ENCODE results near the gene GC.
"Not testable (repeated sequence)": the region's sequence is repeated elsewhere in the genome, so short reads cannot be mapped to it uniquely, and the experiment has no call there.

The GC gene
- 0 to 1.2 (median 0) reads per million in 17 experiments for total RNA-seq

- no peak for DNase-seq
These were observed at the start of gene GC for GRCh38 chr4:71783972-71784371. GC (minus strand) TSS chr4:71784079; CDS start chr4:71784018, 61 bp downstream.

- no peak for DNase-seq
These were observed 49.5 kb upstream of the GC start for GRCh38 chr4:71833232-71833900.

- no peak for DNase-seq
These were observed 48.2 kb upstream of the GC start for GRCh38 chr4:71832049-71832448.

DNA sequence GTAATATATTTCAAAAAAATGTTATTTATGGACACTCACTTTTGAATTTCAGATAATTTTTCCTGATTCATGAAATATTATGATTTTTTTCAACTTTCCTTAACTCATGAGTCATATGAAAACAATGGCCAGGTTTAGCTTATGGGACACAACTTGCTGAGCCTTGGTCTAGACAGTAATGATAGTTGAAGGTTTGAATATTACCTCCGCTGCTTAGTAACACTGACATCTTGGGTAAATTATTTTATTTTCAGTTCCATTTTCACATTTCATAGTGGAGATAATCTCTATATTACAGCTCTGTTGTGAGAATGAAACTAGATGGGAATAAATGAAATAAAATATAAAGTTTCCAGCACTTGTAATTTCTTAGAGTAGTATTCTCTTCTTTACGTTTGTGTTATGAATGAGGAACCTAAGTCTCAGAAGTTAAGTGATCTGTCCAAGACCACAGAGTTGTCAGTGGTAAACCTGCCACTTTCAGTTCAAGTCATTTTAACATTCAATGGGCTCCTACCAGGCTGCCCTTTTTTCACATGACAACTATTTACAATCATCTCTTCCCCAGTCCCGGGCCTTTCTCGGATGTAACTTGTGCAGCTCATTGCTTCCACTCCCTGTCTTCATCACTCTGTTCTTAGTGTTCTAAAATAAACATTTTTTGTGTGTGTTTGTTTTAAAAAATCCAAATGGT is 46.8 kb upstream of the GC start:
- no peak for DNase-seq

GRCh38 chr4:71828470-71828869 is 44.6 kb upstream of the GC start:
- DNase-seq: no peak

DNA sequence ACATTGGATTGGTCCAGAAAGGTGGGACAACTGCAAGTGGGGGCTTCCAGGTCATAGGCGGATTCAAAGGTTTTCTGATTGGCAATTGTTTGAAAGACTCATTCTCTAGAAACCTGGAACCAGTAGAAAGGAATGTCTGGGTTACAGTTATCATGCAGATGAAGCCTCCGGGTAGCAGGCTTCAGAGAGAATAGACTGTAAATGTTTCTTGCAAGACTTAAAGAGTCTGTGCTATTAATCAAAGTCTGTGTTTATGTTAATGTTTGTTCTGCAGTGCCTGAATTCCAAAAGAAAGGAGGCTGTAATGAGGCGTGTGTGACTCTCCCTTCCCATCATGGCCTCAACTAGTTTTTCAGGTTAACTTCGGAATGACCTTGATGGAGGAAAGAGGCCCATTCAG is 43.9 kb upstream of the GC start:
- DNase-seq: no peak

DNA sequence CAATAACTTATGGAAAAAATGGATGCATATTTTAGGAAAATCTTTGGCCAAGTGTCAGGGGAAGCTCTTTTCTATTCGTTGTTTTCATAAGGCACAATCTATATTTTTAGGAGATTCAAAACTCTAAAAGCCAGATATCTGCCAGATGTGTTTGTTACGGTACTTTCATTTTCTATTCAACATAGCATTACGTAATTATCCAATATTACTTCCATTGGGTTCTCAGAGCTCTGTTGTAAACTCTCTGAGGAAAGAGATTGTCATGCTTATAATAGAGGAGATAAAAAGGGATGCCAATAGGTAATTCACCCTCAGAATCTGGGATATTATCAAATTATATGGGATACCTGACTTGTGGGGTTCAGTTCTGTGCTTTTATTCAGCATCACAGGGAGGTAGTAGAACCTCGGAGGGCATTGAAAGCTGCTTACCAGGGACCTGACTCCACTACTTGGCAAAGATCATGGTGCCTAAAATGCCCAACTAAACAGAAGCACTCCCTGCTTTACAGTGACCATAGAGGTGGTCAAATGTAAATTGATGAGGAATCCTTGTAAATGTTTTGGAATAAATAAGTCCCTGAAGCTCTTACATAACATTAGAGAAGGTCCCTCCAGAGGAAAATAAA is 32.9 kb upstream of the GC start:
- no peak for DNase-seq

DNA sequence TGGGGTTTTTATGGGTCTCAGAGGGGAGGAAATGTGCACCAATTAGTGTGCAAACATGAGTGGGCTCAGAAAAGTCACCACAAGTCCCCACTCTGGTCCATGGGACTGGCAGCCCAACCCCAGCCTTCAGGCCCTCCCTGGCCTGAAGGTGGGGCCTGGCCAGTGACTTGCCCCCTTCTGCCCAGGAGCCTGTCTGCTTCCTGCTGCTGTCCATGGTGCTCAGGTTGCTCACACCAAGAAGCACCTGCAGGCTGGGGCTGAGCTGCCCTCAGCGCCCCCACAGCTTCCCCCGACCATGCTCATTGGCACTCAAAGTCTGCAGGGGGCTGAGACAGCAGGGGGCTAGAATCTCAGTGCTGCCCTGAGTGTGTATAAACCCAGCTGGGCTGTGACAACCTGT is 30.6 kb upstream of the GC start:
- DNase-seq: no peak

- DNase-seq: not testable (repeated sequence)
These were observed 25.9 kb upstream of the GC start for GRCh38 chr4:71809805-71810204.

GRCh38 chr4:71807469-71807868 is 23.6 kb upstream of the GC start:
- no peak for DNase-seq

DNA sequence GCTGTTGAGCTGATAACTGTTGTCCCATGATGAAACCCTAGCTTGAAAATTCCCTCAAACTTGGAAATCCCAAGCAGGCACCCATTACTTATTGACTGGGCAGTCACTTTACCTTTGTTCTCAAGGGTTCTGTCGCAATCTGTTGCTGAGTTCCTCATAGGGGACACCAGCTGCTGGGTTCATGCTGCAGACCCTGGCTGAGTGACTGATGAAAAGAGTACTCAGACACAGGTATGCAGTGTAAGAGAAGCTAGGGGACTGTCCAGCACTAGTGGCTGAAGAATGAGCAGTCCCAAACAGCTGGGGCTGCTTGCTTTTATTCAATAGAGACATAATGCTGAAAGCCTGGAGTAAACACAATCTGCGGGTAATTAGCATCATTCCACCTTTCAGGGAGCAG is 21.4 kb upstream of the GC start:
- DNase-seq: not testable (repeated sequence)

- DNase-seq: not testable (repeated sequence)
These were observed 20.3 kb upstream of the GC start for GRCh38 chr4:71804017-71804697.

DNA sequence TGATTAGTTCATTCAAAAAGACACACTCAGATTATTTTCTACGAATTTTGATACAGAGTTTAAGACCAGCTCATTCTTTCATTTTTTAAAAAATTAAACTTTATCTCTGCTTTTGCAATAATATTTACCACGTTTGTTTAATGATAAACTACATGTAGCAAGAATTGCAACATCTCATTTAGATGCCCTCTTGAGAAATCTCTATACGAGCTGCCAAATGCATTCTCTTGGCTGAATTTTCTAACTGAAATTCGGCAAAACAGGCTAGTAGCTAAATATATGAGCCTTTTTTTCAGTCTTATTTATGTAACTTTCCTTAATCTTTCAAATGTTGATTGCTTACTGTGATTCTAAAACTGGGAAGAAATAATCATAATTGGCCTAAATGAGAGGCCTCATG is 2.1 kb upstream of the GC start:
- no peak for DNase-seq

DNA sequence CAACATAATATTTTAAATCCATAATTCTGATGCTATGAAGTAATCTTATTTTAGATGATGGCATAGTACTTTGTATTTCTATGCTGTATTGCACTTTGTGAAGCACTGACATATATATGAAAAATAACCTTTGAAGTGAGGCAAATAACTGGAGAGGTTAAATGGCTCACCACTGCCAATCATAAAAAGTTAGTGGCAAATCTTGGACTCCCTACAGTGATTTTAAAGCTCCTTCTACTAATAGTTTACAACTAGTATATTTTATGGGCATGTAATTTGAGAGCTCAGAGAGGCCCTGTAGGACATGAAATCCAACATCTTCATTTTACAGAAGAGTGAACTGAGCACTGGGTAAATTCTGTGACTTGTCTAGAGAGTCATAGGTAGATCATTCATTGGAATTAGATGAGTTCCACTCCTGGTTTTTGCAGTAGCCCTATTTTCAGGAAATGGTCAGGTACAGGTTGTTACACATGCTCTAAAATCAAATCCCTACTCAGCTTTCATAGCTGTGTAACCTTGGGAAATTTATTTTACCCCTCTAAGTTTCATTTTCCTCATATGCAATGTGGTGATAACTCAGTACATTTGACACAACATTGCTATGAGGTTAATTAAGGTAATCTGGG is 804 bp upstream of the GC start:
- no peak for DNase-seq

DNA sequence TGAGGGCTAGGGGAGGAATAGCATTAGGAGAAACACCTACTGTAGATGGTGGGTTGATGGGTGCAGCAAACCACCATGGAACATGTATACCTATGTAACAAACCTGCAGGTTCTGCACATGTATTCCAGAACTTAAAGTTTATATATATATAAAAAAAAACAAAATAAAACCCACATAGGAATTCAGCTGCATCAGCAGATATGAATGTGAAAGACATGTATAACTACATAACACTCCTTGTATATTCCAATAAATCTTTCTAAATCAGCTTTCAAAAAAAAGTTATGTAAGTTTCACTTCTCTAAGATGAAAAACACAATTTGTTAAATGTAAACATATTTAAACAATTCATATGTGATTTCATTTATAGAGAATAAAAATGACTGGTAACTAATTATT is 6.0 kb downstream of the GC start:
- DNase-seq: no peak

DNA sequence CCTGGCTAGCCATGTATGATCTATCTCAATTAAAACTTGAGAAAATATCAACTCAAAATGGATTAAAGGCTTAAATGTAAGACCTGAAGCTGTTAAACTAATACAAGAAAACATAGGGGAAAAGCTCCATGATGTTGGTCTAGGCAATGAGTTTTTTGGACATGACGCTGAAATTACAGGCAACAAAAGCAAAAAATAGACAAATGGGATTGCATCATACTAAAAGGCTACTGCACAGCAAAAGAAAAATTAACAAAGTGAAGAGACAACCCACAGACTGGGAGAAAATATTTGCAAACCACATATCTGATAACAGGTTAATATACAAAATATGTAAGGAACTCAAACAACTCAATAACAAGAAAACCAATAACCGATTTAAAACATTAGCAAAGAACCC is 8.4 kb downstream of the GC start:
- no peak for DNase-seq

DNA sequence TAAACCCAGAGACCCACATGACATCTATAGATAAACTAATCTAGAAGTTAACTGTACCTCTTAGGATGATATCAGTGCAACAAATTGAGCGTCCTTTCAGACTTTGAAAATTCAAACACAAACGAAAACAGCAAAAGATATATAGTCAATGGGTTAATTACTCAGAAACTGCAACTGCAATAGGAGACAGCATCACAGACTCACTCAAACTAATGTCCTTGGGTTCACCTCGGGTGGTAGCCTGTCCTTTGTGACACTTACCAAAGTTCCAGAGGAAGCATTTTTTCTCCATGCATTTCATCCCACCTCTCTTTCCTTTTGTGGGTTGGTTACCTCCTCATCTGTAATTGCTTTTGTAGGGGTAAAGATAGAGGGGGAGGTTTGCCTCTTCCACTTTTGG is 9.7 kb downstream of the GC start:
- no peak for DNase-seq

- no peak for DNase-seq
These were observed 10.9 kb downstream of the GC start for GRCh38 chr4:71773004-71773403.

GRCh38 chr4:71772592-71772991 is 11.3 kb downstream of the GC start:
- DNase-seq: peak in 1 of 4 experiments; percentile 3

GRCh38 chr4:71771613-71772012 is 12.3 kb downstream of the GC start:
- DNase-seq: no peak

- no peak for DNase-seq
These were observed 14.4 kb downstream of the GC start for GRCh38 chr4:71769434-71769833.

GRCh38 chr4:71768123-71768522 is 15.8 kb downstream of the GC start:
- DNase-seq: no peak

DNA sequence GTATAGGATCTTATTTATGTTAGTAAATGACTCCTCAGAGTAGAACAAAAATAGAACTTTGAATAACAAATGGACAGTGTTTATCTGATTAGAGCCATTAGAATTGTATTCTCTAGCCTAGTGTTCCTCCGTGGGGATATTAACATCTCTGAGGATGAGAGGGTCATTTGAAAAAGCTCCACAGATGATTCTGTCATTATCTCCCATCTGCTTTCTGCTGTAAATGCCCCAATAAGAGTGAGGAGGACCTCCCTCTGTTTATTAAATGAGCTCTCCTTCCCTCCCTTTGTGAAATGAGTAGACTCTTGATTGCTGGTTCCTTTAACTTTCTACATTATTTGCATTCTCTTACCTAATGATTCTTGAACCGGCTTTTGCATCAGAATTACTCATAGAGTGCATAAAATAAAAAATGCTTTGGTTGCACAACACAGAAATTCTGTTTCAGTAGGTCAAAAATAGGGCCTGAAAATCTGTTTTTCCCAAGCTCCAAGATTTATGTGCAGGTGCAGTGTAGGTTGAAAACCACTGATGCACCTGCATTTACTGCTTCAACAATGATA is 18.0 kb downstream of the GC start:
- no peak for DNase-seq
